Endothelial cell of umbilical vein (primary cell): ENCODE results near the gene PPP4R4. TPM values are rescaled to one million over a fixed set of nuclear protein-coding genes. Genes with fewer than 3 reads are reported as not detected.

ENCODE experiments used
- BruUV-seq: library from RNA; stranded (reverse); fragments of 400-500 nt; replicated peaks from 2 replicates; lab custom pipeline; 2021; lab: Mats Ljungman, UMichigan
- CTCF ChIA-PET: fragments of 300-600, 350-600 bp; sonication (Branson Sonifier 250); formaldehyde crosslinking; loops from one replicate; lab custom pipeline; 2021; ENCODE audit warnings: antibody characterized with exemption, inconsistent platforms; lab: Charles Lee
- POLR2A ChIA-PET: fragments of 300-600, 350-600 bp; sonication (Branson Sonifier 250); formaldehyde crosslinking; loops from one replicate; lab custom pipeline; 2021; ENCODE audit warnings: antibody characterized with exemption, inconsistent platforms; lab: Charles Lee
- DNase-seq: peaks from one replicate; pipeline ENCODE4 v3.0.0-alpha.2; 2011; ENCODE audit warnings: low read depth, low spot score
- FAIRE-seq: peaks from 2 replicates; lab custom pipeline; 2011; peaks lifted over from hg19 to GRCh38; lab: Jason Lieb, UNC
- H2AFZ ChIP-seq: 2 replicates; pipeline ENCODE4 v1.6.0; 2012; ENCODE audit warnings: low read depth, low read length, control low read depth, inconsistent platforms
- H3K27ac ChIP-seq: 2 replicates; pipeline ENCODE4 v1.5.1; 2011; ENCODE audit warnings: low read depth, mild to moderate bottlenecking, control low read depth, low read length, moderate library complexity; ENCODE audit not compliant: insufficient read depth
- H3K27me3 ChIP-seq, 2 experiments: 2 replicates each; pipeline versions ENCODE4 v1.6.0 to v1.6.1; 2011; ENCODE audit warnings: low read length in 2 of 2, mixed read lengths in 1 of 2; ENCODE audit not compliant: control insufficient read depth in 2 of 2, insufficient read depth in 2 of 2
- H3K36me3 ChIP-seq, 2 experiments: 2 replicates in 1 of 2; 3 replicates in 1 of 2; pipeline ENCODE4 v1.5.1; 2011; ENCODE audit warnings: low read length in 2 of 2, mild to moderate bottlenecking in 1 of 2, moderate library complexity in 1 of 2; ENCODE audit not compliant: control insufficient read depth in 2 of 2, insufficient read depth in 2 of 2; ENCODE audit errors: extremely low read depth in 1 of 2
- H3K4me1 ChIP-seq: 3 replicates; pipeline ENCODE4 v1.5.1; 2011; ENCODE audit warnings: mild to moderate bottlenecking, low read length; ENCODE audit not compliant: control insufficient read depth, insufficient read depth; ENCODE audit errors: extremely low read depth
- H3K4me2 ChIP-seq: 2 replicates; pipeline ENCODE4 v1.6.1; 2011; ENCODE audit warnings: low read length, control low read depth, mixed read lengths; ENCODE audit not compliant: insufficient read depth
- H3K4me3 ChIP-seq, 3 experiments: fragments of 200-600 bp in 1 of 3; sonication (generic), shearing (Covaris generic) in 1 of 3; replicated peaks in 1 of 3; 2 replicates each; pipeline ENCODE4 v1.5.1; 2011 to 2016; ENCODE audit warnings: control low read depth in 3 of 3, low read length in 3 of 3, mild to moderate bottlenecking in 2 of 3, inconsistent platforms in 1 of 3, low read depth in 1 of 3, moderate library complexity in 1 of 3; ENCODE audit not compliant: insufficient read depth in 1 of 3
- H3K79me2 ChIP-seq: 2 replicates; pipeline ENCODE4 v1.6.0; 2012; ENCODE audit warnings: low read length, inconsistent platforms; ENCODE audit not compliant: control insufficient read depth, insufficient read depth
- H3K9ac ChIP-seq: replicated peaks from 2 replicates; pipeline ENCODE3; 2011; ENCODE audit warnings: low read length, control low read depth; ENCODE audit not compliant: insufficient read depth; ENCODE audit errors: extremely low read depth
- H3K9me1 ChIP-seq: replicated peaks from 3 replicates; pipeline ENCODE4 v1.6.0; 2011; ENCODE audit warnings: mild to moderate bottlenecking, low read length; ENCODE audit not compliant: control insufficient read depth, insufficient read depth; ENCODE audit errors: extremely low read depth
- H3K9me3 ChIP-seq: replicated peaks from 2 replicates; pipeline ENCODE4 v1.5.1; 2012; ENCODE audit warnings: low read length, inconsistent platforms; ENCODE audit not compliant: control insufficient read depth, insufficient read depth
- H4K20me1 ChIP-seq: replicated peaks from 2 replicates; pipeline ENCODE3; 2011; ENCODE audit warnings: mild to moderate bottlenecking, low read length; ENCODE audit not compliant: control insufficient read depth, insufficient read depth; ENCODE audit errors: extremely low read depth
- CTCF ChIP-seq, 2 donors: IDR thresholded peaks; 1 replicate in 1 of 2; 2 replicates in 1 of 2; pipeline ENCODE4 v1.5.1; 2011; ENCODE audit warnings: low read length in 2 of 2, mild to moderate bottlenecking in 2 of 2, moderate library complexity in 2 of 2, control low read depth in 1 of 2, inconsistent platforms in 1 of 2, low read depth in 1 of 2; ENCODE audit not compliant: insufficient read depth in 1 of 2; ENCODE audit errors: extremely low read depth in 1 of 2
- EZH2 ChIP-seq: IDR thresholded peaks from 2 replicates; pipeline ENCODE4 v1.6.1; 2012; ENCODE audit warnings: borderline replicate concordance, low read depth, mild to moderate bottlenecking, moderate library complexity, low read length, inconsistent platforms; ENCODE audit not compliant: severe bottlenecking
- FOS ChIP-seq: IDR thresholded peaks from 2 replicates; pipeline ENCODE4 v1.6.1; 2011; ENCODE audit warnings: mild to moderate bottlenecking, low read length, moderate library complexity, borderline replicate concordance; ENCODE audit not compliant: insufficient read depth
- GATA2 ChIP-seq: IDR thresholded peaks from 2 replicates; pipeline ENCODE4 v1.7.0; 2011; ENCODE audit warnings: low read depth, mild to moderate bottlenecking, moderate library complexity, mixed read lengths, low read length; ENCODE audit not compliant: insufficient read length, insufficient read depth
- JUN ChIP-seq: IDR thresholded peaks from 2 replicates; pipeline ENCODE4 v1.6.1; 2011; ENCODE audit warnings: borderline replicate concordance, low read depth; ENCODE audit not compliant: insufficient read length, insufficient read depth
- MAX ChIP-seq: IDR thresholded peaks from 2 replicates; pipeline ENCODE4 v1.6.1; 2011; ENCODE audit not compliant: insufficient read depth, insufficient read length
- MYC ChIP-seq: IDR thresholded peaks from one replicate; pipeline ENCODE4 v1.6.1; 2011; ENCODE audit warnings: mild to moderate bottlenecking, low read depth, low read length
- POLR2A ChIP-seq: IDR thresholded peaks from 2 replicates; pipeline ENCODE4 v1.6.1; 2012; ENCODE audit warnings: low read depth, mild to moderate bottlenecking, control low read depth, low read length
- POLR2AphosphoS5 ChIP-seq: IDR thresholded peaks from 2 replicates; pipeline ENCODE4 v1.6.1; 2012; ENCODE audit warnings: low read depth, mild to moderate bottlenecking, control low read depth, low read length, moderate library complexity; ENCODE audit not compliant: insufficient read depth
- dilution Hi-C: fragments of 300-500 bp; cut with MboI; formaldehyde crosslinking; loops from one replicate; pipeline ENCODE4 v1.15.0; 2019; ENCODE audit warnings: low sequenced_read_pairs; ENCODE audit not compliant: extremely low pct_ligation_motif_present
- intact Hi-C: fragments of 100-400 bp; cut with micrococcal nuclease; formaldehyde crosslinking; loops from one replicate; pipeline ENCODE4 v1.10.0; 2022
- polyA plus RNA-seq, 4 experiments: library from polyadenylated mRNA; depleted of rRNA in 3 of 4; stranded (reverse) in 3 of 4; unstranded in 1 of 4; fragments of >200 nt; gene quantifications; 2 replicates each; pipeline versions ENCODE4 v1.2.1 to v1.2.3, GENCODE V29; 2011 to 2012; ENCODE audit warnings: missing spikeins in 1 of 4
- total RNA-seq: library from RNA; stranded (reverse); gene quantifications from 2 replicates; pipeline ENCODE4 v1.2.3, GENCODE V29; 2021

Gene PPP4R4
- total and polyA plus RNA-seq, 2 donors (not counting 3 experiments of a cell fraction or from before 2014, with no cell fraction given), result not detected

- FAIRE-seq, result no peak
- POLR2A ChIA-PET, result no interaction called here
- TF ChIP-seq MAX (no peak), POLR2A (no peak), CTCF (IDR thresholded peaks at IDR 0.05; ENCODE audit: extremely low read depth in 1 of 2, insufficient read depth in 1 of 2, low read depth in 1 of 2, low read length in 2 of 2) (no peak), GATA2 (no peak), JUN (no peak), EZH2 (no peak), MYC (no peak), FOS (no peak), POLR2AphosphoS5 (no peak)
- Histone ChIP-seq H3K9me3 (no peaks in the 10 kb centered on the region), H2AFZ (no peak overlapping the region), H3K79me2 (no peaks in the 10 kb centered on the region), H3K4me3 (no peak overlapping the region), H3K4me2 (no peak overlapping the region), H3K27me3 (no peaks in the 10 kb centered on the region), H4K20me1 (no peaks in the 10 kb centered on the region), H3K27ac (no peak overlapping the region), H3K9ac (no peak overlapping the region), H3K36me3 (no peaks in the 10 kb centered on the region), H3K9me1 (no peaks in the 10 kb centered on the region), H3K4me1 (no peaks in the 10 kb centered on the region)
- no peak for DNase-seq
- intact Hi-C loops, result no loop called here
- CTCF ChIA-PET, result no interaction called here
- BruUV-seq, result no TSS peak
- dilution Hi-C loops, result no loop called here
These were observed 117.2 kb downstream of the PPP4R4 start for GRCh38 chr14:94291159-94291905.
